Subcutaneous adipose tissue (tissue), 4 donors: ENCODE results near the gene NBEAL2. TPM values are rescaled to one million over a fixed set of nuclear protein-coding genes. Genes with fewer than 3 reads are reported as not detected.

Source experiments
- small RNA-seq: library from RNA; depleted of rRNA; stranded (forward); fragments of <200 nt; gene quantifications from one replicate; pipeline ENCODE3, GENCODE V24; 2016
- total RNA-seq, 4 donors: library from RNA; depleted of rRNA; stranded (reverse); fragments of >200 nt; gene quantifications; one replicate each; pipeline ENCODE4 v1.1.0, GENCODE V29; 2016
- TF ChIP-seq, protein P1 (sequence below): fragments of 450-650 bp; IDR thresholded peaks from one replicate; pipeline ENCODE4 v1.5.1; 2016; ENCODE audit warnings: low read depth, mild to moderate bottlenecking, control low read depth, antibody characterized with exemption, moderate library complexity

The NBEAL2 gene
- total RNA-seq, 4 donors from 2014 or later, result 13.4 to 62.2 (median 23.6) TPM

DNA sequence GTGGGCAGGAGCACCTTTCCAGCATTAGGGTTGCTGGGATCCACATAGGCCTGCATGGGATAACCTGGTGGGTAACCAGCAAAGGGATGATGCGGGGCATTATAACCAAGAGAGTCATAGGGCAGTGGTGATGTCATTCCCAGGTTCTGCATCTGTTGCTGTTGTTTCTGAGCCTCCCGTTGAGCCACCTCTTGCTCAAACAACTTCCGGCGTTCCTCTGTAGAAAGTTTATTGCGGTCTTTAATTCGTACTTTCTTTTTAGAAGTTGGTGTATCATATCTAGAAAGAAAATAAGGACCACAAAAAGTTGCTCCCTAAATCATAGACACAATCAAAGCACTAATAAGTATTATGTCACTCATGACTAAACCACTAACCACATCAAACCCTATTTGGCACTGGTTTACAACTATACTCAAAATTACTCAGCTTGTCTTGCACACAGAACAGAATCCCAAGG lies 77.8 kb downstream of the NBEAL2 start:
- TF ChIP-seq, protein P1, sequence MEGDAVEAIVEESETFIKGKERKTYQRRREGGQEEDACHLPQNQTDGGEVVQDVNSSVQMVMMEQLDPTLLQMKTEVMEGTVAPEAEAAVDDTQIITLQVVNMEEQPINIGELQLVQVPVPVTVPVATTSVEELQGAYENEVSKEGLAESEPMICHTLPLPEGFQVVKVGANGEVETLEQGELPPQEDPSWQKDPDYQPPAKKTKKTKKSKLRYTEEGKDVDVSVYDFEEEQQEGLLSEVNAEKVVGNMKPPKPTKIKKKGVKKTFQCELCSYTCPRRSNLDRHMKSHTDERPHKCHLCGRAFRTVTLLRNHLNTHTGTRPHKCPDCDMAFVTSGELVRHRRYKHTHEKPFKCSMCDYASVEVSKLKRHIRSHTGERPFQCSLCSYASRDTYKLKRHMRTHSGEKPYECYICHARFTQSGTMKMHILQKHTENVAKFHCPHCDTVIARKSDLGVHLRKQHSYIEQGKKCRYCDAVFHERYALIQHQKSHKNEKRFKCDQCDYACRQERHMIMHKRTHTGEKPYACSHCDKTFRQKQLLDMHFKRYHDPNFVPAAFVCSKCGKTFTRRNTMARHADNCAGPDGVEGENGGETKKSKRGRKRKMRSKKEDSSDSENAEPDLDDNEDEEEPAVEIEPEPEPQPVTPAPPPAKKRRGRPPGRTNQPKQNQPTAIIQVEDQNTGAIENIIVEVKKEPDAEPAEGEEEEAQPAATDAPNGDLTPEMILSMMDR, result no peak

Small RNAs within 50 kb of the gene (small RNA-seq; reads per million reads assigned to genes)
- not detected for gene MRPL57P3

Other genes with a start within 250 kb of the NBEAL2 start
- gene MYL3, start 116.2 kb upstream of the NBEAL2 start, total RNA-seq, result 1 to 10 TPM; 2.0 to 9.8 (median 6.4) TPM
- 10 to 100 TPM; 14.8 to 67.8 (median 16.2) TPM for gene PTH1R, start 101.9 kb upstream of the NBEAL2 start, total RNA-seq
- 10 to 100 TPM; 20.4 to 49.7 (median 30.8) TPM for gene CCDC12, start 2.9 kb upstream of the NBEAL2 start, total RNA-seq
- 10 to 100 TPM; 58.5 to 81.7 (median 65.9) TPM for gene SETD2, start 184.4 kb downstream of the NBEAL2 start, total RNA-seq